HUDEP-2 (cell line): ENCODE results near the gene SMIM21.

Experiments
- DNase-seq, 76 experiments: peaks; one replicate each; lab custom pipeline; 2025; ENCODE audit not compliant: unreplicated experiment in 76 of 76; lab: John Stamatoyannopoulos, UW

The SMIM21 gene

DNA sequence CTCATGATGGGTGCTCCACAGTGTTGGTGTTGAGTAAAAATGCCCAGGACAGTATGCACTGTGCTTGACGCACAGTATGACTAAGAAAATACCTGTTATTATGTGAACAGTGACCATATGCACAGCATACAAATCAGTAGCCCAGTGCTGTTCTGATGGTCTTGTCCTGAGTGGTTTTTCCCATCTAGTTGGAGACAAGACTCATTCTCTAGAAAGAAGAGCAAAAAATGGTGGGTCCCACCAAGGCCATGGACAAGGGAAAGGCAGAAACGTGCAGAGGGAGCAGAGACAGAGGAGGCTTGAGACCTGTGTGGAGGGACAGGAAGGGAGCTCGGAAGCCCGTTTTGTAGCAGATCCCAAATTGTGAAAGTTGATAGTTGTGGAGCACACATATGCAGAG lies 987 bp upstream of the SMIM21 start:
- no peak for DNase-seq

DNA sequence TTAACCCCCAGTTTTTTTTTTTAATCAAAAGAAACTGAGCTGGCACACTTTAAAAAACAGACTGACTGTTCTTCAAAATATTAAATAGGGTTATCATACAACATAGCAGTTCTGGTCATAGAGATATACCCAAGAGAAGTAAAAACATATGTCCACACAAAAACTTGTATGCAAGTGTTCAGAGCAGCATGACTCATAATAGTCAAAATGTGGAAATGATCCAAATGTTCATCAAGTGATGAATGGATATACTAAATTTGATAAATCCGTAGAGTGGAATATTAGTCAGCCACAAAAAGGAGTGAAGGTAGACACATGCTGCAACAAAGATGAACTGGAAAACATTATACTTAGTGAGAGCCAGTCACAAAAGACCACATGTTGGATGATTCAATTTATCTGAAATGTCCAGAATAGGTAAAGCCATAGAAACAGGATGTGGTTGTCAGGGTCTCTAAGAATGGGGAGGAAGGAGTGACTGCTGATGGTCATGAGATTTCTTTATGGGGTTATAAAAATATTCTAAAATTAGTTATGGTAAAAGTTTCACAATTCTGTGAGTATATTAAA lies 5.1 kb downstream of the SMIM21 start:
- DNase-seq, result no peak

DNA sequence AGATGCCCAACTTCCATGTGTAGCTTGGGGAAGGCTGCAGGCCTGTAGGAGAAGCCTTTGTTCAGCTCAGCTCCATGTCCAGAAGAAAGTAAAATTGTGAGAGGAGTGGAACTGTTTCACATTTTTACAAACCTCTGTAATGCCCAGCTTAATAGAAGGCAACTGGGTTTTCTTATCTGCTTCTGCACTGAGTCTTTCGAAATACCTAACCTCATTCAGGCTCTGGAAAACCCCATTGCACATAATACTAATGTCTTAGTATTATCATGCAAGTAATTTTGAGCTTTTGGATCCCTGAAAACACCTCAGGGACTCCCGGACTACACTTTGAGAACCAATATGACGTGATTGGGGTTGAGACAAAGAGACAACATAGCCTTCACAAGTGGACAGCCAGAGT lies 5.8 kb downstream of the SMIM21 start:
- no peak for DNase-seq

DNA sequence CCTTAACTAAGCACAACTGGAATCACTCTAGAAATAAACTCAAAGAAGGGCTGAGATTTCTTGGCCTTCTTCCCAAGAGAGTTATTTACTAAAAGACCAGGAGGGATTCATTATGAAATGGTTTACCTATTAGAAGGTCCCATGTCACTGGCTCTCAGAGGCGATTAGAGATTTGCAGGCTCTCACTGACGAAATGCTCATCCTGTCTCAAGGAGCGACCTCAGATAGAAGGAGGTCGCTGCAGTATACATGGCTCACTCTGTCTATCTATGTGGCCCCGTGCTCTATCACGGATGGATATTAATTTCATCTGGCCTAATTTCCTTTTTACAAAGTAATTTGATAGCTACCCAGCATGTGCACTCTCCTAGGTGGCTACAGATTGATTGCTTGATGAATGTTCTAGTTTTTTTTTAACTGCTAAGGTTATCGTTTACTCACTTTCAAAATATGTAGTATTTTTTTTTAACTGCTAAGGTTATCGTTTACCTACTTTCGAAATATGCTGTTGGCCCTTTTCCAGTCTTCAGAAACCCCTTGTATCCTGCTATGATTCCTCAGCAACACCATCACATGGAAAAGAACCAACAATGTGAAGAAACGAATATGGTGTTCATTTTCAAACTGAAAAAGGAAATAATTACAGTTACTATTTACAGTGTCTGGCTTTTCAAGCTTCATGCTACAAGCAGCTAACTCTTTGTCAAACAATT lies 9.1 kb downstream of the SMIM21 start:
- no peak for DNase-seq

DNA sequence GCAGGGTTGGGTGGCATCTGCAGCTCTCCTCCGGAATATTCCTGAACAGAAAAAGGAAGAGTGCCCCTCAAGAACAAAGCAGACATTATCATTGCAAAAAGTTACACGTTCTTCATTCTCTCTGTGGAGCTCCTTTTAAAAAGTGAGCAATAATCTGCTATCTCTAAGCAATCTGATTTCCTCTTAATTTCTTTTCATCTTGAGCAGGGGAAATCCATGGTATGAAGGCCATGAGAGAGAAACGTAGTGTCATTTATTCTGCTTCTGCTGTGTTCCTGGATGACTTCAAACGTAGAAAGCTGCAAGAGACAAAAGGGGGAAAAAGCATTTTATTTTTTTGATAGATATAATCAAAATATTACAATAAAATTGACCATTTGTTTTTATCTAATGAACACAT lies 16.9 kb downstream of the SMIM21 start:
- no peak for DNase-seq

GRCh38 chr18:75409806-75410205 lies 17.7 kb downstream of the SMIM21 start:
- DNase-seq, result no peak

DNA sequence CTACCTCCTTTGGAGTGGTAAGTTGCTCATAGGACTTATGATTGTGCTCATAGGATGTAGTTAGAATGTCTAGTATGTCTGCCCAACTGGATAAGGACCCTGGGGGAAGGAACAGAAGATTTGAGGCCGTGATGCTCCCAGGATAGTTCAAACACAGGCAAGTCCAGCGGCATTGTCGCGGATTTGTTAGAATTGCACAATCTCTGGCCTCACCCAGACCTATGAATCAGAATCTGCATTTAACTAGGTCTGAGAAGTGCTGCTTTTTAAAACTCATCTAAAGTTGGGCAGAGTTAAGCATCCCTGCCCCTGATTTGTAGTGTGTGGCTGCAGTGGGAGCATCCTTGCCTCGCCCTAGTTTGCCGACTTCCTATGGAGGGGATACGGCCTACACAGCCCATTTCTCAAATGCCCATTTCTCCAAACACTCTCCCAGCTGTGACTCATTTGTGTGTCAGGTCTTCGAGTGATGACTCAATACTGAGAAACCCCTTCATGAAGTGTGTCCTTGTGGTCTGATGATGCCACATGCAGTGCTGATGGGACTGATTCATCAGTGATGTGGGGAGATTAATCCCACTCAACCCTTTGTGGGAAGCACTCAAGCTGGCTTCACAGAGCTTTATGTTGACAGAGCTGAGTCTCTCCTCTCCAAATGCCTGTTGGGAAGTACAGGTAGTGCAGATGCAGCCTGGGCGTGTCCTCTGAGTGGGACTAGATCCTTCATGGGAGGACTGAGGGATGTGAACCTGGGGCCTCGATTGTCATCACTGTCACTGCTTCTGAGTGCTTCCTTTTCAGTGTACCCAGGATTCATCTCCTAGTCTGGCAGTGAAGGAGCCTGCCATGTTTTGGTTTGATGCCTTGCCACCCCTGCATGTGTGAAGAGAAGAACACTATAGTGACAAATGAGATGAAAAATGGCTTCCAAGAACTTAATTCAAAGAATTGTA lies 18.7 kb downstream of the SMIM21 start:
- no peak for DNase-seq

DNA sequence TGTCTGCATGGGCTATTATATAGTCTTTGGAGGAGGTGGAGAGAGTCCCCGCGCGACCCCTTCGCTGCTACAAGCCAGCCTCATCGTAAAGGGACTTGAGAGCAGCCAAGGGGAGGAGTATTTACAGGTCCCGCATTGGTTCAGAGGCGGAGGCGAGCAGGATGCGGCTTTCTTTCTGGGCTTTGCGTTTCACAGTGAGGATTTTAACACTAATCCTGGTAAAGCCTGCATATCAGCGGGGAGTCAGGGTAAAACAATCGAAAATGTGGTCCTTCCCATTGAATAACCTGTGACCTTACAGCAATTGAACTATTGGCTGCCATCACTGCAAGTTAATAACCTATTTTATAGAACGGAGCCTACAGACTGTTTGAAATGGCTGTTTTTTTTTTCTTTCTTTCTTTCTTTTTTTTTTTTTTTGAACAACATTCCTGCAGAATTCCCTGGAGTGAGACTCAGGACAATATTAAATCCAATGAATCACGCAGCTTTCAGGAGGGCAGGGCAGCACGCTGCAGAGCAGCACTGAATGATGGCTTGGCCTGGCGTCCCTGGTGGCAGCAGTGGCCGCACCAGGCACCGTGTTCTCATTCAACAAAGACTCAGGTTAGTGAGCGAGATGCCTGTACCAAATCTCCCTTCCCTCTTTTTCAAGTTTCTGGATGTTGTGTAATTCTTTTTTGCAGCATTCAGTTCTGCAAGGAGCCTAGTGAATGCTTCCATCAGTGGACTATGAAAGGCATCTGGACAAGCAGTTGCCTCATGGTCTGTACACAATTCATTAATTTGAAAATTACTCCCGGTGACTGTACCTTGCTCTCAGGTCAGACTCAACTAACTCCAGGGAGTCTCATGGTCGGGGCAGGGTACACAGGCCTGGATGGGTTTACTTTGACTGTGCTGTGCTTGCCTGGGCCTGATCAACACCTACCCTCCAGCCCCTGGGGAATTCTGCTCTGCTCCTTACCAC lies 19.8 kb downstream of the SMIM21 start:
- no peak for DNase-seq

DNA sequence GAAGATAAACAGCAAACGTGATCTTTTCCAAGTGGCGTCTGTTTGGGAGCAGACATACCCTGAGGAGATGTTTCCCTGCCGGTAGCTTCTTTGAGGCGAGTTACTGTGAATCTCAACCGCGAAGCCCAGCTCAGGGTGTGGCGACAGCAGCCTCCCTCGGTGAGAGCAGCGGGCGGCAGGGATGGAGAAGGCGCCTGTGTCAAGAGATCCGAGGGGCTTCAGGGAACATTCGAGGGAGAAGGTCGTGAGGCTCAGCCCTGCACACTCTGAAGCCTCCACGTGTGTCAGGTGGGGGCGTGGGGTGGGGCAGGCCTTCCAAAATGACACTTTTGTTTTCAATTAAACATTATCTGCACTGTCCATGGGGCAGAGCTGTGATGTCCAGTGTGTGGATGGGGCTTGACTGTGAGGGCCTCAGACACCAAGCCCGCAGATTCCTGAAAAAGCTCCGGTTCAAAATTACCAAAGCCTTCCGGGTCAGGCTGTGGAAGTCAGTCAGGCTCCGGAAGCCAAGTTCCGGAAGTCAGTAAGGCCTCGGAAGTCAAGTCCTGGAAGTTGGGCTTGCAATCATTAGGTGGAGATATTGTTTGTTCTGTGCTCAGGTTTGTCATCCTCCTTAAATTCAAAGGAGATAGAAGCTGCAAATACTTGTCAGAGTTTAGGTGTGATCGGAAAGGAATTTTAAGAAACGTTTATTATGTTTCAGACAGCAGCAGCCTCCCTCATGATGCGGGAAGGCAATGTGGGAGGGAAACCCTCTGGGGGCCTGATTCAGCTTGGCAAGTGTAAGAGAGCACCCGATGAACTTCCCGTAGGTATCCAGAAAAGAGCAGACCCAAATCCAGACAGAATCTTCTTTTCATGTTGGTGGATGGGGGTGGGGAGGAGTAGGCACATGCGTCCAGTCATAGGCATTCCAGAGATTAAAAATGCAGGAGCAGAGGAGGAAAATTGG lies 20.7 kb downstream of the SMIM21 start:
- DNase-seq, result no peak

DNA sequence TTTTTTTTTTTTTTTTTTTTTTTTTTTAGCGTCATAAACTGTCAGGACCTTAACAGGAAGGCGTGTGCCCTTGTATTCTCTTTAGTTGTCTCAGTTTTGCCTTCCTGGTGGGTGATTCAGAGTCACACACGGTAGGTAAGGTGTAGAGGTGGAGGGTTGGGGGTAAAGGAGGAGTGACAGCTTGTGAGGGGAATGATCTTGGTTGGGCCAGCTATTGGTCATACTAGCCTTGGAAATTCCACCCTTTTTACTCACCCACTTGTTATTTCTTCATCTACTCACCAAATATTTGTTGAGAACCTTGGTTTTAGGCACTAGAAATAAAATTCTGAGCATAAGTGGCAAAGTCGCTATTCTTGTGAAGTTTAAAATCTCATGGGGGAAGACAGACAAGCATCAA lies 22.2 kb downstream of the SMIM21 start:
- DNase-seq, result no peak

DNA sequence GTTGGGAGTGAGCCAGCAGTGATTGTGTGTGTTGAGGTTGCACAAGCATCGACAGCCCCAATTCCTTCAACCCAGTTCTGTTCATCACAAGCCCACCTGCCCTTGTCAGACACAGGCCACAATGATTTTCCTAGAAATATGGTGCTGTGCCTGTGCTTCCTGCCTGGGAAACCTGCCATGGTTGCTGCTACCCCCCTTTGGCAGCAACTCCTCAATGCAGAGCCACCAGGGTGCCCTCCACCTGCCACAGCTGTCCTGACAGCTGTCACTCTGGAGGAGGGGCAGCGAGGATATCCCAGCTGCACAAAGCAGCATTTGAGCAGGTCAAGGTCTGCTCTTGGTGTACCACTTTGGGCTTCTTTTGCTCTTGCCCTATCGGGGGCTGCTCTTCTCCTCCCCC lies 27.1 kb downstream of the SMIM21 start:
- DNase-seq, result no peak

DNA sequence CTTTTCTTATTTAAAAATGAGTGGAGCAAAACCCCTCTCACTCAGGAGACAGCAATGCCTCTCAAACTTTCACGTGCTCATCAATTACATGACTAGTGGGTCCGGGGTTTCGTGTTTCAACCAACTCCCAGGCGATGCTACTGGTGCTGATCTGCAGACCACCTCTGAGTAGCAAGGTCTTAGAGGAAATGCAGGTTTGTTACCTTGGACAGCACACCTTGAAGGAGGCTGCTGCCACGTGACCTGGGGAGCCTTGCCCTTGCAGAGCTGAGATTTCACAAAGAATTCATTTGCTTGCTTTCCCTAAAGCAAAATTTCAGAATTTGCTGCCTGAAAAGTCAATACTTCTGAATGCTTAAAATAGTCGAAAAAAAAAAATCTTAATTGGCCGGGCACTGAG lies 32.4 kb downstream of the SMIM21 start:
- no peak for DNase-seq

DNA sequence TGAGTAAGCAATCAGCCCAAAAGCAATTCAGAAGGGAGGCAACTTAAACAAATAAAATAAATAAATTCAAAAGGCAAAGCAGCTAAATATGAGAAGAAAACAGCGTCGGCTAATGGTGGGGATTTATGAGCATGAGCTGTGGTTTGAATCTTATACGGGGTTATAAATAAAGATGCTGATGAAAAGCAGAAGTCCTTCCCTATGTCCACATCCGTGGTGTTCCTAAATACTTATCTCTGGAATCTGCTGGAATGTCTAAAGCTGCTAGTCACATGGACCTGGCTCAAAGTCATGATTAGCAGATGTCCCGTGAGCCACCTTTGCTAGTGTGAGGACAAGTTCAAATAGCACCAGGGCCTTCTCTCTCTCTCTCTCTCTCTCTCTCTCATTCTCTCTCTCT lies 33.8 kb downstream of the SMIM21 start:
- DNase-seq, result no peak

DNA sequence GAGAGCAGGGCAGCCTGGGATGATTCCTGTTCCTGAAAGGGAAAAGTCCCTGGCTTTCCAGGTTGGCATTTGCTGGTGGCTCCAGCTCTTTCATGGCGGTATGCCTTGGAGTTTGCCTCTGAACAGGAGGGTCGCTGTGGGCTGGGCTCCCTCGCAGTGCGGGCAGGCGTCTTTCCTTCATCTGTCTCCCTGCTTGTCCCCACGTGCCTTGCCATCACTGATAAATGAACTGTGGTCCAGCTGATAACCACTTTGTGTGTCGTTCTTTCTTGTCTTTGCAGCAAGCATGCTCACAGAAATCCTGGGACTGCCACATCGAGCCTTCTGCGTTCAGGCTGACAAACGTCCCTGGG lies 35.3 kb downstream of the SMIM21 start:
- no peak for DNase-seq

DNA sequence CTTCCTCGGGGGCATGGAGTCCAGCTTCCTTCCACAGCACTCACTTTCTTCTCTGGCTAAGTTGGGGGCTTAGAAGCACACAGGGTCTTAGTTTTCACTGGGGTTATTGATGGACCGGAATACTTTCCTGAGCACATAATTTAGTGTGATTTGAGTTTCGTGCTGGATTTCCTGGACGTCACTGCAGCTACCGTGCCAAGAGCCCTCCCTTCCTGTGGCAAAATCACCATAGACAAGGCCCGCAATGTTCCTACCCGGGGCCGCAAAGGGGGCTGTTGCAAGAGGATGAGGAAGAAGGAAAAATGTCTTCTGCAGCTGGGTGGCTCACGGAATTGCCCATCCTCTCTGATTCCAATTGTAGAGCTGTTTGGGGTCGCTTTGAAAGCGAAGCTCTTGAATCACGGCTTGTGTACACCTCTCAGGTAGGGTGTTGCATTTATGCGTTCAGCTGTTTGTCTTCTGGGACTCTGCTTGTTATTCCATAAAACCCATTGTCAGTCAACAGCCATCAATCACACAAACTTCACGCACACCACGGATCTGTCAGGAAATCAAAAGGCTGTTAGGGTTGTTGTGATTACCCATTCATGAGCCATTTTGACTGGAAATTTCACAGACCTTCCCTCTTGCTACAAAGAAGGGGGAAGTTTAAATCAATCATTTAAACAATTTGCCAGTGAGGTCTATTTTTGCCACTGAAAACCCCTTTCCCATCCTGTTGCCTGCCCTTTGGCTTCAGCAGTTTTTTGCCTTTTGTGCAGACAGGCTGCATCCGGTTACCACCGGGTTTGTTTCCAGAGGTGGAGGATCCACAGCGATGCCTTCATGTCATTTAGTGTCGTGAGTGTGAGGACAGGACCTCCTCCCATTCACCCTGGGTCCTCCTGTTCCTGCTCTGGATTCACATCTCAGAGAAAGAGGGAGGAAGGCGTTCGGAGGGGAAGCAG lies 36.0 kb downstream of the SMIM21 start:
- no peak for DNase-seq

- no peak for DNase-seq
These were observed 36.6 kb downstream of the SMIM21 start for GRCh38 chr18:75390854-75391253.

DNA sequence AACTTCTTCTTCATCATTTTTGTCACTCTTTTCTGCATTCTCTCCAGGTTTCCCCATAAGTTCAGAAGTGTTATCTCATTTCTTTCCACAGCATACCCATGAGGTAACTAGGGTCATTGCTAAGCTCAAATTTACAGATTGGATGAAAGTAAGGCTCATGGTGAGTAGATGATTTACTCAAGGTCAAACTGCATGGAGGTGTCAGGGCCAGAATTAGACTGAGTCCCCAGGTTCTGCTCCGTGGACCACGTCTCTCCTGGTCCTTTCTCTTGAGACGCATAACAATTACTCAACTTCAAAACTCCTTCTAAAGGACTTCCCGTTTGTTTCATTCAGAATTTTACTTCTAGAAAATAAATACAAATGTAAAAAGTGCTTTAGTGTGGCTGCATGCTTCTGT lies 43.4 kb downstream of the SMIM21 start:
- no peak for DNase-seq
